OCI-LY7 (cell line): ENCODE results near the gene TMEM273.

Source experiments
- CTCF ChIP-seq: fragments of 200-600 bp; sonication (generic); conservative IDR thresholded peaks from 2 replicates; pipeline ENCODE4 v1.5.1; 2014; ENCODE audit warnings: mild to moderate bottlenecking, antibody characterized with exemption, low read length, moderate library complexity, mixed read lengths
- EZH2phosphoT487 ChIP-seq: fragments of 200-600 bp; sonication (generic); IDR thresholded peaks from 2 replicates; pipeline ENCODE4 v1.6.1; 2018; ENCODE audit warnings: low read depth, borderline replicate concordance, mild to moderate bottlenecking, mixed run types, antibody characterized with exemption, low read length, moderate library complexity, mixed read lengths

- TF ChIP-seq CTCF (no peak), EZH2phosphoT487 (no peak)
These were observed 75.3 kb downstream of the TMEM273 start for GRCh38 chr10:49112851-49113250.
